Neural progenitor cell (in vitro differentiated cells): ENCODE results near the gene MAP9. TPM values are rescaled to one million over a fixed set of nuclear protein-coding genes. Genes with fewer than 3 reads are reported as not detected.

ENCODE experiments used
- DNase-seq: peaks from one replicate; pipeline ENCODE4 v3.0.0-alpha.2; 2016; ENCODE audit warnings: low spot score
- H2AFZ ChIP-seq: fragments of 200-600 bp; sonication (generic); replicated peaks from 2 replicates; pipeline ENCODE4 v1.6.1; 2016; ENCODE audit warnings: antibody characterized with exemption
- H3F3A ChIP-seq: fragments of 200-600 bp; sonication (generic); 2 replicates; pipeline ENCODE4 v1.6.1; 2016; ENCODE audit warnings: antibody characterized with exemption, low read depth
- H3K27ac ChIP-seq: fragments of 200-600 bp; sonication (generic); 2 replicates; pipeline ENCODE4 v1.5.1; 2016; ENCODE audit warnings: mild to moderate bottlenecking
- H3K27me3 ChIP-seq: fragments of 200-600 bp; sonication (generic); 2 replicates; pipeline ENCODE4 v1.6.1; 2016; ENCODE audit warnings: mild to moderate bottlenecking, moderate library complexity
- H3K36me3 ChIP-seq: fragments of 200-600 bp; sonication (generic); 2 replicates; pipeline ENCODE4 v1.5.1; 2016
- H3K4me1 ChIP-seq: fragments of 200-600 bp; sonication (generic); 2 replicates; pipeline ENCODE4 v1.6.1; 2016; ENCODE audit warnings: mixed run types
- H3K4me2 ChIP-seq: fragments of 200-600 bp; sonication (generic); 2 replicates; pipeline ENCODE4 v1.6.1; 2016
- H3K4me3 ChIP-seq: fragments of 200-600 bp; sonication (generic); 2 replicates; pipeline ENCODE4 v1.5.1; 2016
- H3K79me2 ChIP-seq: fragments of 200-600 bp; sonication (generic); 2 replicates; pipeline ENCODE4 v1.6.1; 2016; ENCODE audit warnings: low read depth
- H3K9ac ChIP-seq: fragments of 200-600 bp; sonication (generic); 2 replicates; pipeline ENCODE4 v1.6.1; 2016
- H3K9me3 ChIP-seq: fragments of 200-600 bp; sonication (generic); 2 replicates; pipeline ENCODE4 v1.5.1; 2016; ENCODE audit warnings: low read depth
- H4K20me1 ChIP-seq: fragments of 200-600 bp; sonication (generic); 2 replicates; pipeline ENCODE4 v1.6.1; 2016; ENCODE audit warnings: low read depth
- H3K27ac Mint-ChIP-seq: 3 replicates; pipeline ENCODE4 v1.8.0; 2021; ENCODE audit warnings: mixed read lengths
- H3K27me3 Mint-ChIP-seq: 2 replicates; pipeline ENCODE4 v1.8.0; 2022; ENCODE audit warnings: low read depth, mild to moderate bottlenecking, inconsistent platforms, moderate library complexity, mixed read lengths; ENCODE audit not compliant: insufficient read depth
- H3K36me3 Mint-ChIP-seq: 3 replicates; pipeline ENCODE4 v1.8.0; 2021; ENCODE audit warnings: mixed read lengths
- H3K4me1 Mint-ChIP-seq: 3 replicates; pipeline ENCODE4 v1.8.0; 2021; ENCODE audit warnings: mixed read lengths
- H3K4me3 Mint-ChIP-seq: 3 replicates; pipeline ENCODE4 v1.8.0; 2021; ENCODE audit warnings: mild to moderate bottlenecking, moderate library complexity, mixed read lengths
- H3K9me3 Mint-ChIP-seq: 3 replicates; pipeline ENCODE4 v1.8.0; 2020; ENCODE audit warnings: mixed read lengths
- CTCF ChIP-seq: fragments of 200-600 bp; sonication (generic); IDR thresholded peaks from 2 replicates; pipeline ENCODE4 v1.5.1; 2017; ENCODE audit warnings: antibody characterized with exemption, mild to moderate bottlenecking
- EZH2 ChIP-seq: fragments of 200-600 bp; sonication (generic); IDR thresholded peaks from 2 replicates; pipeline ENCODE4 v1.6.1; 2017; ENCODE audit warnings: antibody characterized with exemption, mild to moderate bottlenecking, moderate library complexity
- EZH2phosphoT487 ChIP-seq: fragments of 200-600 bp; sonication (generic); IDR thresholded peaks from 2 replicates; pipeline ENCODE4 v1.6.1; 2017; ENCODE audit warnings: antibody characterized with exemption
- total RNA-seq: library from RNA; depleted of rRNA; stranded (reverse); fragments of >200 nt; gene quantifications from 2 replicates; pipeline ENCODE4 v1.2.3, GENCODE V29; 2015; ENCODE audit warnings: low replicate concordance

The MAP9 gene
- total RNA-seq, 1 donor from 2014 or later = 29.1 TPM

- no peak overlapping the region for H3K9ac ChIP-seq
- H3K79me2 ChIP-seq = no peaks in the 10 kb centered on the region
- no peak overlapping the region for H2AFZ ChIP-seq
- Mint-ChIP-seq H3K4me3 (no peak overlapping the region), H3K9me3 (no peaks in the 10 kb centered on the region), H3K4me1 (no peaks in the 10 kb centered on the region), H3K27me3 (no peaks in the 10 kb centered on the region), H3K27ac (no peak overlapping the region), H3K36me3 (no peaks in the 10 kb centered on the region)
- H3F3A ChIP-seq = no peaks in the 10 kb centered on the region
- no peak overlapping the region for H3K4me2 ChIP-seq
- H3K9me3 ChIP-seq = no peaks in the 10 kb centered on the region
- H3K4me1 ChIP-seq = peaks cover under 1% of the 10 kb centered on the region
- H3K36me3 ChIP-seq = no peaks in the 10 kb centered on the region
- no peak for DNase-seq
- no peak overlapping the region for H3K27ac ChIP-seq
- no peaks in the 10 kb centered on the region for H4K20me1 ChIP-seq
- H3K27me3 ChIP-seq = peaks cover 11% of the 10 kb centered on the region
- H3K4me3 ChIP-seq = no peak overlapping the region
- TF ChIP-seq CTCF (no peak), EZH2phosphoT487 (no peak), EZH2 (no peak)
These were observed 32.0 kb upstream of the MAP9 start for GRCh38 chr4:155408796-155409195.

DNA sequence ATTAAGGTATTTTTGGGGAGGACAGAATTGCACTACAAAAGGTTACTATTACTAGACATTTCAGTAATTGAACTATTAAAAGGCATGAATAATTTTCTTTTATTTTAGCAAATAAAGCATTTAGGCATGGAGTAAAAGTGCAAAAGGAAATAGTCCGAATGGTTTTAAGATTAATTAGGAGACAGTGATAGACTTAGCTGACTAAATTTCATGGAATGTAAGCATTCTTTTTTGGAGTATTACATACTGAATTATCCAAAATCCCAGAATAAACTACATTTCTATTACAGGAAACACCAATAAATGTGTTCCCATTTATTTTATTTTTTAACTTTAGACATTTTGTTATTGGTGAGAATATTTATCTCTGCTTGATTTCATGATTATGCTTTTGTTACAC is 30.7 kb upstream of the MAP9 start:
- Histone ChIP-seq H3K9ac (no peak overlapping the region), H3K27me3 (peaks cover 11% of the 10 kb centered on the region), H3K9me3 (no peaks in the 10 kb centered on the region), H3K4me3 (no peak overlapping the region), H2AFZ (no peak overlapping the region), H3K4me1 (peaks cover 11% of the 10 kb centered on the region), H3K27ac (no peak overlapping the region), H3K79me2 (no peaks in the 10 kb centered on the region), H3K36me3 (no peaks in the 10 kb centered on the region), H3F3A (no peaks in the 10 kb centered on the region), H3K4me2 (no peak overlapping the region), H4K20me1 (no peaks in the 10 kb centered on the region)
- H3K36me3 Mint-ChIP-seq = no peaks in the 10 kb centered on the region
- H3K27me3 Mint-ChIP-seq = no peaks in the 10 kb centered on the region
- H3K4me1 Mint-ChIP-seq = peaks cover 5% of the 10 kb centered on the region
- H3K27ac Mint-ChIP-seq = no peak overlapping the region
- H3K9me3 Mint-ChIP-seq = no peaks in the 10 kb centered on the region
- no peak overlapping the region for H3K4me3 Mint-ChIP-seq
- no peak for DNase-seq
- no peak for TF ChIP-seq EZH2
- no peak for TF ChIP-seq CTCF
- no peak for TF ChIP-seq EZH2phosphoT487

DNA sequence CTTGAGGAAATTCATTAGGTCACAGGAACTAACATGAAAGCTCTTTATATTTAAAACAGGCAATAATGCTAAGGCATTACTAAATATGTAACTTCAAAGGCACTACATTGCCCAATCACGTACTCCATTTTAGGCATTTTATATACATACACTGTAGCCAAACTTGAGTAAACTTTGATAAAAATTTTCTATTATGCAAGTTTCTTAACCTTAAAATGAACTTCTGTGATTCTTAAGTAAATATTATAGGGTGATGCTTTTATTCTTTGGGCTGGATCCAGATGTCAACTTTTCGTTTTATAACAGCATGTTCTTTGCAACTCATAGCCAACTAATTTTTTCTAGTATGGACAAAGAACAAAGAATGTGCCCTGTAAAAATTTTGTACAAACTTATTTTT is 28.3 kb upstream of the MAP9 start:
- no peak overlapping the region for H3K4me2 ChIP-seq
- Mint-ChIP-seq H3K36me3 (no peaks in the 10 kb centered on the region), H3K9me3 (no peaks in the 10 kb centered on the region)

More for the DNA sequence above, 28.3 kb upstream of the MAP9 start:
- no peaks in the 10 kb centered on the region for H3F3A ChIP-seq
- Mint-ChIP-seq H3K27me3 (peaks cover 2% of the 10 kb centered on the region), H3K4me1 (peaks cover 5% of the 10 kb centered on the region), H3K27ac (no peak overlapping the region), H3K4me3 (no peak overlapping the region)
- H3K4me3 ChIP-seq = no peak overlapping the region
- H3K27ac ChIP-seq = no peak overlapping the region
- H3K9me3 ChIP-seq = no peaks in the 10 kb centered on the region
- TF ChIP-seq EZH2 (no peak), EZH2phosphoT487 (no peak), CTCF (no peak)
- no peak overlapping the region for H3K9ac ChIP-seq
- H3K27me3 ChIP-seq = peaks cover 11% of the 10 kb centered on the region
- no peaks in the 10 kb centered on the region for H4K20me1 ChIP-seq
- no peaks in the 10 kb centered on the region for H3K79me2 ChIP-seq
- H2AFZ ChIP-seq = no peak overlapping the region
- peaks cover 11% of the 10 kb centered on the region for H3K4me1 ChIP-seq
- no peaks in the 10 kb centered on the region for H3K36me3 ChIP-seq
- DNase-seq = no peak
